Mammary epithelial cell (primary cell): ENCODE results near the gene C19orf53.

Experiments
- EZH2 ChIP-seq: IDR thresholded peaks from 2 replicates; pipeline ENCODE4 v1.6.1; 2012; ENCODE audit warnings: low read length, inconsistent platforms, borderline replicate concordance
- TF ChIP-seq, protein P1 (sequence below), 2 donors: IDR thresholded peaks in 1 of 2; conservative IDR thresholded peaks in 1 of 2; 2 replicates each; pipeline ENCODE4 v1.5.1; 2011 to 2012; ENCODE audit warnings: inconsistent platforms in 2 of 2, low read length in 2 of 2, mild to moderate bottlenecking in 2 of 2, control low read depth in 1 of 2, low read depth in 1 of 2; ENCODE audit not compliant: insufficient read depth in 1 of 2; ENCODE audit errors: extremely low read depth in 1 of 2

- TF ChIP-seq, protein P1, sequence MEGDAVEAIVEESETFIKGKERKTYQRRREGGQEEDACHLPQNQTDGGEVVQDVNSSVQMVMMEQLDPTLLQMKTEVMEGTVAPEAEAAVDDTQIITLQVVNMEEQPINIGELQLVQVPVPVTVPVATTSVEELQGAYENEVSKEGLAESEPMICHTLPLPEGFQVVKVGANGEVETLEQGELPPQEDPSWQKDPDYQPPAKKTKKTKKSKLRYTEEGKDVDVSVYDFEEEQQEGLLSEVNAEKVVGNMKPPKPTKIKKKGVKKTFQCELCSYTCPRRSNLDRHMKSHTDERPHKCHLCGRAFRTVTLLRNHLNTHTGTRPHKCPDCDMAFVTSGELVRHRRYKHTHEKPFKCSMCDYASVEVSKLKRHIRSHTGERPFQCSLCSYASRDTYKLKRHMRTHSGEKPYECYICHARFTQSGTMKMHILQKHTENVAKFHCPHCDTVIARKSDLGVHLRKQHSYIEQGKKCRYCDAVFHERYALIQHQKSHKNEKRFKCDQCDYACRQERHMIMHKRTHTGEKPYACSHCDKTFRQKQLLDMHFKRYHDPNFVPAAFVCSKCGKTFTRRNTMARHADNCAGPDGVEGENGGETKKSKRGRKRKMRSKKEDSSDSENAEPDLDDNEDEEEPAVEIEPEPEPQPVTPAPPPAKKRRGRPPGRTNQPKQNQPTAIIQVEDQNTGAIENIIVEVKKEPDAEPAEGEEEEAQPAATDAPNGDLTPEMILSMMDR (conservative IDR thresholded peaks at IDR 0.05 in 1 of 2, IDR thresholded peaks at IDR 0.05 in 1 of 2; ENCODE audit: extremely low read depth in 1 of 2, insufficient read depth in 1 of 2, low read depth in 1 of 2, low read length in 2 of 2) = no peak
- TF ChIP-seq EZH2 = no peak
Measured at GRCh38 chr19:13727798-13728197, 46.5 kb upstream of the C19orf53 start.
